Tibial artery (tissue), 4 donors: ENCODE measurements around the gene MAK.

Experiments used
- DNase-seq, 2 donors: peaks; one replicate each; pipeline ENCODE4 v3.0.0-alpha.2; 2019
- H3K27ac ChIP-seq, 2 donors: fragments of 200-600 bp; sonication (generic) in 1 of 2; 1 replicate in 1 of 2; 2 replicates in 1 of 2; pipeline ENCODE4 v1.5.1; 2018 to 2019; ENCODE audit warnings: mild to moderate bottlenecking in 1 of 2
- H3K27me3 ChIP-seq, 2 donors: fragments of 200-600 bp; sonication (generic) in 1 of 2; one replicate each; pipeline versions ENCODE4 v1.5.1 to v1.6.0; 2016 to 2019
- H3K36me3 ChIP-seq, 3 donors: fragments of 200-600 bp; sonication (generic) in 2 of 3; one replicate each; pipeline ENCODE4 v1.5.1; 2016 to 2019; ENCODE audit warnings: mild to moderate bottlenecking in 2 of 3
- H3K4me1 ChIP-seq, 4 donors: fragments of 200-600 bp; sonication (generic) in 2 of 4; 1 replicate in 3 of 4; 2 replicates in 1 of 4; pipeline ENCODE4 v1.5.1; 2016 to 2019
- H3K4me3 ChIP-seq, 2 donors: fragments of 200-600 bp; sonication (generic) in 1 of 2; 1 replicate in 1 of 2; 2 replicates in 1 of 2; pipeline ENCODE4 v1.5.1; 2018 to 2019; ENCODE audit warnings: mild to moderate bottlenecking in 2 of 2
- H3K9me3 ChIP-seq, 3 donors: fragments of 200-600 bp; sonication (generic) in 1 of 3; one replicate each; pipeline ENCODE4 v1.5.1; 2016 to 2019
- intact Hi-C: fragments of 100-400 bp; cut with DNase I; formaldehyde crosslinking; loops from one replicate; pipeline ENCODE4 v1.15.0; 2023; ENCODE audit warnings: low total_unique reads
- TF ChIP-seq, protein P1 (sequence below), 2 experiments: fragments of 200-600 bp in 1 of 2; fragments of 450-650 bp in 1 of 2; IDR thresholded peaks; one replicate each; pipeline ENCODE4 v1.5.1; 2017 to 2019; ENCODE audit warnings: antibody characterized with exemption in 2 of 2, mild to moderate bottlenecking in 1 of 2, moderate library complexity in 1 of 2

Gene MAK

GRCh38 chr6:10730254-10730653 is 108.1 kb downstream of the MAK start:
- no peaks in the 10 kb centered on the region for H3K9me3 ChIP-seq
- H3K4me1 ChIP-seq, result peaks cover 0 to 12% (median 3%) of the 10 kb centered on the region in 4 donors
- intact Hi-C loops, result no loop called here
- DNase-seq, result no peak
- H3K36me3 ChIP-seq, result peaks cover 30 to 87% (median 55%) of the 10 kb centered on the region in 3 donors
- no peak overlapping the region for H3K27ac ChIP-seq
- TF ChIP-seq, protein P1, sequence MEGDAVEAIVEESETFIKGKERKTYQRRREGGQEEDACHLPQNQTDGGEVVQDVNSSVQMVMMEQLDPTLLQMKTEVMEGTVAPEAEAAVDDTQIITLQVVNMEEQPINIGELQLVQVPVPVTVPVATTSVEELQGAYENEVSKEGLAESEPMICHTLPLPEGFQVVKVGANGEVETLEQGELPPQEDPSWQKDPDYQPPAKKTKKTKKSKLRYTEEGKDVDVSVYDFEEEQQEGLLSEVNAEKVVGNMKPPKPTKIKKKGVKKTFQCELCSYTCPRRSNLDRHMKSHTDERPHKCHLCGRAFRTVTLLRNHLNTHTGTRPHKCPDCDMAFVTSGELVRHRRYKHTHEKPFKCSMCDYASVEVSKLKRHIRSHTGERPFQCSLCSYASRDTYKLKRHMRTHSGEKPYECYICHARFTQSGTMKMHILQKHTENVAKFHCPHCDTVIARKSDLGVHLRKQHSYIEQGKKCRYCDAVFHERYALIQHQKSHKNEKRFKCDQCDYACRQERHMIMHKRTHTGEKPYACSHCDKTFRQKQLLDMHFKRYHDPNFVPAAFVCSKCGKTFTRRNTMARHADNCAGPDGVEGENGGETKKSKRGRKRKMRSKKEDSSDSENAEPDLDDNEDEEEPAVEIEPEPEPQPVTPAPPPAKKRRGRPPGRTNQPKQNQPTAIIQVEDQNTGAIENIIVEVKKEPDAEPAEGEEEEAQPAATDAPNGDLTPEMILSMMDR (IDR thresholded peaks at IDR 0.05), result no peak
- no peaks in the 10 kb centered on the region for H3K27me3 ChIP-seq
- no peak overlapping the region for H3K4me3 ChIP-seq

GRCh38 chr6:10725716-10726115 is 112.6 kb downstream of the MAK start:
- Histone ChIP-seq H3K4me3 (no peak overlapping the region), H3K36me3 (peaks cover 7 to 55% (median 34%) of the 10 kb centered on the region in 3 donors), H3K27ac (no peak overlapping the region), H3K9me3 (no peaks in the 10 kb centered on the region), H3K4me1 (peaks cover 7 to 41% (median 28%) of the 10 kb centered on the region in 4 donors), H3K27me3 (no peaks in the 10 kb centered on the region)
- DNase-seq, result no peak
- TF ChIP-seq, protein P1 (IDR thresholded peaks at IDR 0.05), result no peak
- intact Hi-C loops, result no loop called here

DNA sequence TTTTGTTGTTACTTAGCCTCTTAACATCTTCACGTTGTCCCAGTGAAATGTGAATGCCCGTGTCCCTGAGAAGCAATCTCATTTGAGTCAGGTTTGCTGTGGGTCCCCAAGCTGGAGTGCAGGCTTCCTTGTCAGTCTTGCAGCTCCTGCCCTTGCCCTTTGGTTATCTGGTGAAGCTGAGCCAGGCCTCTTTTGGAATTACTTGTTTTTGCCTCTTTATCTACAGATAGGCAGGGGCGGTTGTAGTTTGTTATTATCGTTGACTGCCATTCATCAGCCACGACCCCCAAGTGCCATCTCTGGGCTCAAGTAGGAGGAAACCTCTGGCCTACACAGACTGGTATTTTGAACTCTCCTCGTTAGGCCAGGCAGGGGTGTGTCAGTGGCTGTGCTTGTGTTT is 113.3 kb downstream of the MAK start:
- intact Hi-C loops, result no loop called here
- H3K27ac ChIP-seq, result no peak overlapping the region
- H3K4me3 ChIP-seq, result no peak overlapping the region
- H3K9me3 ChIP-seq, result no peaks in the 10 kb centered on the region
- peaks cover 7 to 49% (median 27%) of the 10 kb centered on the region in 3 donors for H3K36me3 ChIP-seq
- H3K27me3 ChIP-seq, result no peaks in the 10 kb centered on the region
- no peak for DNase-seq
- TF ChIP-seq, protein P1 (IDR thresholded peaks at IDR 0.05), result no peak
- H3K4me1 ChIP-seq, result peaks cover 7 to 42% (median 30%) of the 10 kb centered on the region in 4 donors

DNA sequence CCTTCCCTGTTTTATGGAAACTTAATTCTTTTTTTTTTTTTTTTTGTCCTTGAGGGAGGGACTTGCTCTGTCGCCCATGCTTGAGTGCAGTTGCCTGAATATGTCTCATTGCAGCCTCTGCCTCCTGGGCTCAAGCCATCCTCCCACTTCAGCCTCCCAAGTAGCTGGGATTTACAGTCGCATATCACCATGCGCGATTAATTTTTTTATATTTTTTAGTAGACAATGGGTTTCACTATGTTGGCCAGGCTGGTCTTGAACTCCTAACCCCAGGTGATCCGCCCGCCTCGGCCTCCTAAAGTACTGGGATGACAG is 114.8 kb downstream of the MAK start:
- H3K4me1 ChIP-seq, result peaks cover 7 to 47% (median 27%) of the 10 kb centered on the region in 4 donors
- H3K9me3 ChIP-seq, result no peaks in the 10 kb centered on the region
- peak overlapping the region; percentile 78 to 92 for H3K27ac ChIP-seq
- TF ChIP-seq, protein P1 (IDR thresholded peaks at IDR 0.05), result no peak
- H3K27me3 ChIP-seq, result no peaks in the 10 kb centered on the region
- intact Hi-C loops, result loop anchor here (2.0 kb wide), 1 partner anchor 29 kb away; the partner anchor contains the start of genes C6orf52 and PAK1IP1
- H3K36me3 ChIP-seq, result peaks cover 0 to 33% (median 12%) of the 10 kb centered on the region in 3 donors
- DNase-seq, result no peak
- H3K4me3 ChIP-seq, result peak overlapping the region; percentile 71 to 73

GRCh38 chr6:10722820-10723566 is 115.3 kb downstream of the MAK start, which contains the start of gene TMEM14C:
Gene TMEM14C, plus strand, starts transcription at chr6:10723070. Its CDS starts 1,544 bp downstream, at chr6:10724614.
- intact Hi-C loops, result loop anchor here (1.0 to 2.0 kb wide), 2 partner anchors 24 to 28 kb away; partner anchors contain the start of genes C6orf52, PAK1IP1 and TMEM14B
- Histone ChIP-seq H3K36me3 (peaks cover 0 to 28% (median 7%) of the 10 kb centered on the region in 3 donors), H3K4me3 (peak within 1 kb of the TSS; percentile 71 to 73), H3K27ac (peak within 1 kb of the TSS; percentile 78 to 92), H3K27me3 (no peaks in the 10 kb centered on the region), H3K4me1 (peaks cover 7 to 47% (median 27%) of the 10 kb centered on the region in 4 donors), H3K9me3 (no peaks in the 10 kb centered on the region)
- TF ChIP-seq, protein P1 (IDR thresholded peaks at IDR 0.05), result no peak
- DNase-seq, result peak; percentile 100
